Transverse colon (tissue), 4 donors: ENCODE results near the gene DDB1. TPM values are rescaled to one million over a fixed set of nuclear protein-coding genes. Genes with fewer than 3 reads are reported as not detected.
A peak's percentile ranks its signal among the peaks of the same experiment; 100 is the strongest.

Source experiments
- DNase-seq: peaks from one replicate; pipeline ENCODE4 v3.0.0-alpha.2; 2019
- H3K27ac ChIP-seq, 4 donors: fragments of 200-600 bp; sonication (generic); 2 replicates each; pipeline ENCODE4 v1.5.1; 2016 to 2018; ENCODE audit warnings: inconsistent platforms in 4 of 4
- H3K27me3 ChIP-seq: fragments of 200-600 bp; sonication (generic); 2 replicates; pipeline ENCODE4 v1.5.1; 2017; ENCODE audit warnings: inconsistent platforms
- H3K36me3 ChIP-seq, 4 donors: fragments of 200-600 bp; sonication (generic); 2 replicates each; pipeline ENCODE4 v1.5.1; 2017 to 2019; ENCODE audit warnings: inconsistent platforms in 4 of 4
- H3K4me1 ChIP-seq, 4 donors: fragments of 200-600 bp; sonication (generic); 2 replicates each; pipeline ENCODE4 v1.5.1; 2017 to 2020; ENCODE audit warnings: inconsistent platforms in 4 of 4
- H3K4me3 ChIP-seq, 4 donors: fragments of 200-600 bp; sonication (generic); 1 replicate in 1 of 4; 2 replicates in 3 of 4; pipeline versions ENCODE4 v1.5.1 to v1.6.1; 2017 to 2019; ENCODE audit warnings: inconsistent platforms in 4 of 4
- H3K9me3 ChIP-seq, 2 donors: fragments of 200-600 bp; sonication (generic); 2 replicates each; pipeline ENCODE4 v1.5.1; 2017 to 2019; ENCODE audit warnings: inconsistent platforms in 2 of 2
- CTCF ChIP-seq, 5 experiments: fragments of 200-600 bp in 3 of 5; fragments of 450-650 bp in 2 of 5; sonication (generic) in 3 of 5; IDR thresholded peaks; 1 replicate in 2 of 5; 2 replicates in 3 of 5; pipeline ENCODE4 v1.5.1; 2016 to 2017; ENCODE audit warnings: antibody characterized with exemption in 5 of 5, inconsistent platforms in 3 of 5, mild to moderate bottlenecking in 2 of 5, moderate library complexity in 1 of 5
- EP300 ChIP-seq: sonication (generic); formaldehyde crosslinking; IDR thresholded peaks from one replicate; pipeline ENCODE4 v1.6.1; 2017; ENCODE audit warnings: antibody characterized with exemption, low read depth
- POLR2A ChIP-seq: fragments of 450-650 bp; IDR thresholded peaks from one replicate; pipeline ENCODE4 v1.6.1; 2016; ENCODE audit warnings: antibody characterized with exemption, mild to moderate bottlenecking, moderate library complexity
- POLR2AphosphoS5 ChIP-seq, 3 donors: sonication (generic); formaldehyde crosslinking; IDR thresholded peaks; one replicate each; pipeline ENCODE4 v1.6.1; 2016; ENCODE audit warnings: antibody characterized with exemption in 3 of 3
- WGBS, 2 donors: methylation state at CpG; one replicate each; pipeline ENCODE4 v1.1.5; 2018; ENCODE audit warnings: low coverage in 1 of 2; 5-methylcytosine and 5-hydroxymethylcytosine counted together
- in situ Hi-C, 4 donors: fragments of 200-750 bp; cut with MboI; loops; one replicate each; pipeline versions ENCODE4 v1.15.0 to v1.15.1; 2017; ENCODE audit warnings: low sequenced_read_pairs in 3 of 4, low pct_ligation_motif_present in 1 of 4, low pct_unique_long_range_greater_than_20kb in 1 of 4
- intact Hi-C: fragments of 100-400 bp; cut with DNase I; formaldehyde crosslinking; loops from one replicate; pipeline ENCODE4 v1.15.1; 2023; ENCODE audit warnings: low total_unique reads
- total RNA-seq, 4 donors: library from RNA; depleted of rRNA; stranded (reverse); fragments of >200 nt; gene quantifications; one replicate each; pipeline ENCODE4 v1.1.0, GENCODE V29; 2016

DDB1 gene
- total RNA-seq, 4 donors from 2014 or later, result 105 to 127 (median 123) TPM

- H3K36me3 ChIP-seq, result peaks cover 0 to 1% (median 0%) of the 10 kb centered on the region in 4 donors
- DNase-seq, result peak; percentile 38
- H3K4me3 ChIP-seq, result peak within 1 kb of the TSS; percentile 38 to 64 (median 48)
- in situ Hi-C loops (no loop called here), intact Hi-C loops (no loop called here)
- H3K4me1 ChIP-seq, result peaks cover 6 to 27% (median 22%) of the 10 kb centered on the region in 4 donors
- no peaks in the 10 kb centered on the region for H3K9me3 ChIP-seq
- WGBS, 2 donors, result 3% methylated on average over 87 of the region's 97 CpGs; no CpG with 5 or more reads in 1 of the 2 donors
- H3K27ac ChIP-seq, result no peak within 1 kb of the TSS
- peaks cover 48% of the 10 kb centered on the region for H3K27me3 ChIP-seq
- TF ChIP-seq CTCF (IDR thresholded peaks at IDR 0.05), result peak in 1 of 5 experiments; percentile 15
- TF ChIP-seq EP300, result no peak
Measured at GRCh38 chr11:61294717-61295595, 37.9 kb downstream of the DDB1 start, which contains the start of gene VWCE. Gene VWCE, minus strand, starts transcription at chr11:61295316. Its CDS starts 279 bp downstream, at chr11:61295037.

DNA sequence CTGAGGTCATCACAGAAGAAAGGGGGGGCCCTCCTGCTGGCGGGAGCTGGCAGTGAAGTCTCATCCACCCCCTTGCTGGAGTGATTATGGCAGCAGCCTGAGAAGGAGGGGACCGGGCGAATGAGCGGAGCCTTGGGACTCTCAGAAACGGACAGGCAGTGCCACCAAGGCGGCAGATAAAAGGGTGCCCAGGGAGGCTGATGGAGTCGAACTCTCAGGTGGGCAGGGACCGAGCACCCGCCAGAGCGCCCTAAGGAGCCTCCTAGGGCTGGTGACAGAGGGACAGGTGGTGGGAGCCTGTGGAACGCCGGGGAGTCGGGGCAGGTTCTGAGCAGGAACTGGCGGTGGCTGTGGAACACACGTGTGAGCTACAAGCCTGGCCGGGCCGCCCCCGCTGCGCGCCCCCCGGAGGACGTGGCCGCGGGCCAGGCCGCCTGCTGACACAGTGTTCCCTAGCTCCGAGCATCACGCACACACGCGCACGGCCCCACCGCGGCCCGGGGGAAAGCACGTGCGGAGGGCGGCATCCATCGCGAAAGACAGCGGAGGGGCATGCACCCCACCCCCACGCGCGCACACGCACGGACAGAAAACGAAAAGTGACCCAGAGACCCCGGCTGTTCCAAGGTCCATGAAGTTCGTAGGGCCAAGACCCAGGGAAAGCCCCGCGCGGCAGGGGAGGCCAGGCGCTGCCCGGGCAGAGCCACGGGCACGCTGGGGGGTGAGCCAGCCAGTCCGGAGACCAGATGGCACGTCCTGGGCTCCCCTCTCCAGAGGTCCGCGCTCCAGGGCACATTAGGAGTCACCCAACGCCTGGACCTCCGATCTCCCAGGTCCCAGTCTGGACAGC lies 38.8 kb downstream of the DDB1 start:
- Histone ChIP-seq H3K27ac (no peak overlapping the region), H3K4me1 (peaks cover 6 to 27% (median 22%) of the 10 kb centered on the region in 4 donors), H3K9me3 (no peaks in the 10 kb centered on the region), H3K36me3 (no peaks in the 10 kb centered on the region), H3K4me3 (peak overlapping the region; percentile 38 to 64 (median 48)), H3K27me3 (peaks cover 48% of the 10 kb centered on the region)
- in situ Hi-C loops, result no loop called here
- 1% methylated on average over 46 of the region's 60 CpGs; no CpG with 5 or more reads in 1 of the 2 donors for WGBS, 2 donors
- no peak for TF ChIP-seq CTCF (IDR thresholded peaks at IDR 0.05)
- intact Hi-C loops, result no loop called here
- DNase-seq, result peak; percentile 21

DNA sequence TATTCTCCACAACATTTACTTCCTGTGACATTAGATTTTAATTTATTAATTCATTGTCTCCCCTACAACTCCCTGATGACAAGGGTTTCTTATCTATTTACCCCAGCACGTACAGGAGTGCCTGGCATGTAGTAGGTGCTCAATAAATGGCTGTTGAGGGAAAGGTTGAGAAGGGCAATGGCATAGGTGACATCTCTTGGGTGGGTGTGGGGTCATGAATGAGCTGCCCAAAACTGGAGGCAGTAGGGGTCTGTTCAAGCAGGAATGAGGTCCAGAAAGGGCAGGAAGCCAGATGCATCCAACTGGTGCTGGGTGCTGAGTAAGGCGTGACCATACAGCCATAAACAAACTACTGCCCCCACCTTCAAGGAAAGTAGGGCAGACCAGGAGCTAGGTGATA lies 40.5 kb downstream of the DDB1 start:
- no peaks in the 10 kb centered on the region for H3K9me3 ChIP-seq
- peaks cover 48% of the 10 kb centered on the region for H3K27me3 ChIP-seq
- peaks cover 6 to 25% (median 22%) of the 10 kb centered on the region in 4 donors for H3K4me1 ChIP-seq
- H3K36me3 ChIP-seq, result no peaks in the 10 kb centered on the region
- no peak for DNase-seq
- H3K4me3 ChIP-seq, result no peak overlapping the region
- TF ChIP-seq POLR2A, result no peak
- TF ChIP-seq EP300, result no peak
- no peak for TF ChIP-seq POLR2AphosphoS5 (IDR thresholded peaks at IDR 0.05)
- no peak for TF ChIP-seq CTCF (IDR thresholded peaks at IDR 0.05)
- in situ Hi-C loops, result no loop called here
- no peak overlapping the region for H3K27ac ChIP-seq
- WGBS, 2 donors, result 60 to 81% methylated on average over 2 of the region's 2 CpGs
- intact Hi-C loops, result no loop called here
